HUES64 (cell line): ENCODE results near the gene TMEM39A.

Source experiments
- H3K27ac ChIP-seq: 2 replicates; pipeline ENCODE4 v1.7.0; 2013; ENCODE audit warnings: low read depth, low read length, inconsistent platforms
- H3K27me3 ChIP-seq: 2 replicates; pipeline ENCODE4 v1.6.1; 2013; ENCODE audit warnings: mild to moderate bottlenecking, low read length; ENCODE audit not compliant: insufficient read depth
- H3K36me3 ChIP-seq: 2 replicates; pipeline ENCODE4 v1.6.1; 2013; ENCODE audit warnings: mild to moderate bottlenecking, low read length; ENCODE audit not compliant: insufficient read depth
- H3K4me1 ChIP-seq: 2 replicates; pipeline ENCODE4 v1.6.1; 2013; ENCODE audit warnings: mild to moderate bottlenecking, low read length, moderate library complexity; ENCODE audit not compliant: insufficient read depth
- H3K4me3 ChIP-seq: 2 replicates; pipeline ENCODE4 v1.5.1; 2013; ENCODE audit warnings: mild to moderate bottlenecking, low read length, moderate library complexity
- H3K9ac ChIP-seq: 2 replicates; pipeline ENCODE4 v1.6.1; 2013; ENCODE audit warnings: mild to moderate bottlenecking, low read depth, low read length
- H3K9me3 ChIP-seq: 2 replicates; pipeline ENCODE4 v1.6.1; 2013; ENCODE audit warnings: low read depth, low read length; ENCODE audit not compliant: insufficient read depth
- WGBS: fragments of 150-250, 120-280 bp; methylation state at CpG from one replicate; pipeline ENCODE4 v1.1.7; 2013; ENCODE audit warnings: missing lambda C conversion rate; 5-methylcytosine and 5-hydroxymethylcytosine counted together

The TMEM39A gene

DNA sequence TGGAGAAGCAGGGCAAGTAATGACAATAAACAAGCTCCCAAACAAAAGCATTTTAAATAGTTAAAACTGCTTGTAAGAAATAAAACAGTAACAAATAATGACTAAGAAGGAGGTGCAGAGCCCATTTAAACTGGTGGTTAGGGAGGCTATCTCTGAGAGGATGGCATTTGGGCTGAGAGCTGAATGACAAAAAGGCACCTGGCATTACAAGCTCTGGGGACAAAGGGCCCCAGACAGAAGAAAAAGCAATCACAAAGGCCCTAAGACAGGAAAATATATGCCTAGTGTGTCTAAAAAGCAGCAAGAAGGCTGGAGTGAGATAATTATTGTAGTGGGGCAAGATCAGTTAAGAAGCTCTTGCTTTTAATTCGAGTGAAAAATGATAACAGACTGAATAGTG is 9.6 kb downstream of the TMEM39A start:
- no peaks in the 10 kb centered on the region for H3K9me3 ChIP-seq

DNA sequence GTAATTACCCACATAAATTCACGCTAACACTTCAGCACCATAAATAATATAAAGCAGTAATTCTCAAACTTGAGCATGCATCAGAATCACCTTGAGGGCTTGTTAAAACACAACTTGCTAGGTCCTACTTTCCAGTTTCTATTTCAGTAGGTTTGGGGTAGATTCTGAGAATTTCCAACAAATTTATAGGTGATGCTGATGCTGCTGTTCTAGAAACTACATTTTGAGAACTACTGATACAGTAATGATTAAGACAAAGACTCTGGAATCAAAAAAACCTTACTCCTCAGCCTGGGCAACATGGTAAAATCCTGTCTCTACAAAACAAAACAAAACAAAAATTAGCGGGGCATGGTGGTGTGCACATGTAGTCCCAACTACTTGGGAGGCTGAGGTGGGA is 18.8 kb downstream of the TMEM39A start:
- Histone ChIP-seq H3K27ac (no peak overlapping the region), H3K4me3 (no peak overlapping the region), H3K27me3 (no peaks in the 10 kb centered on the region), H3K9ac (no peak overlapping the region), H3K4me1 (no peaks in the 10 kb centered on the region), H3K9me3 (no peaks in the 10 kb centered on the region), H3K36me3 (peaks cover 85% of the 10 kb centered on the region)
- 96% methylated on average over 2 of the region's 2 CpGs for WGBS

More for the DNA sequence above, 9.6 kb downstream of the TMEM39A start:
- H3K36me3 ChIP-seq: peaks cover 98% of the 10 kb centered on the region
- H3K4me1 ChIP-seq: no peaks in the 10 kb centered on the region
- H3K27me3 ChIP-seq: no peaks in the 10 kb centered on the region
- no peak overlapping the region for H3K9ac ChIP-seq
- WGBS: 85% methylated on average over 1 of the region's 1 CpG
- H3K4me3 ChIP-seq: no peak overlapping the region
- no peak overlapping the region for H3K27ac ChIP-seq

DNA sequence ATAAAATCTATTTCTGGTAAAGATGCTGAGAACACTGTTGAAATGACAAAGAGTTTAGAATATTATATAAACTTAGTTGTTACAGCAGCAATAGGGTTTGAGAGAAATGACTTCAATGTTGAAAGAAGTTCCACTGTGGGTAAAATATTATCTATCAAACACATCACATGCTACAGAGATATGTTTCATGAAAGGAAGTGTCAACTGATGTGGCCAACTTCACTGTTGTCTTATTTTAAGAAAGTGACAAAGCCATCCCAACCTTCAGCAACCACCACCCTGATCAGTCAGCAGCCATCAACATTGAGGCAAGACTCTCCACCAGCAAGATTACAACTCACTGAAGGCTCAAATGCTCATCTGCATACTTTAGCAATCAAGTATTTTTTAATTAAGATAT is 20.2 kb downstream of the TMEM39A start:
- H3K4me3 ChIP-seq: no peak overlapping the region
- no peak overlapping the region for H3K27ac ChIP-seq
- H3K9ac ChIP-seq: no peak overlapping the region
- H3K27me3 ChIP-seq: no peaks in the 10 kb centered on the region
- H3K4me1 ChIP-seq: no peaks in the 10 kb centered on the region
- peaks cover 78% of the 10 kb centered on the region for H3K36me3 ChIP-seq
- no peaks in the 10 kb centered on the region for H3K9me3 ChIP-seq

DNA sequence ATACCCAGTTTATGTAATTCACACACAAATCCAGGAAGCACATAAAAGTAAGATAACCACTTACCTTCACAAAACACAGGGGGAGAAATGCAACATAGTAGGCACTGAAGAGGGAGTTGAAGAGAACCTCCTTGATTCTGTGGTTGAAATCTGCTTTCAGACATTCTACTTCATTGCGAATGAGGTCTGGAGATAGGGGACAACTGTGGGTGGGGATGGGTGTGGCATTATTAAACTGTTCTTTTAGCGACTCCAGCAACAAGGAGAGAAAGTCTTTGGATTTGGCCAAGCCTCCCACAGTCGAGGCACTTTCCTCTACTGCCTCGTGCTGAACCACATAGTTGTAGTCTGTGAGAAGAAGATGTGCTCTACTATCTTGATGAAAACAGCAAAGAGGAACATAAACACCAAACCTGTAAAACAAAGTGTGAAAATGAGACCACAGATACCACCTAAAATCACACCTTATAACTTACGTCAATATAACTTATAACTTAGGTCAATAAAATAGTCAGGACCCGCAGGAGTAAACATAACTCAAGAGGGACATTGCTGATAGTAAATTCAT is 25.6 kb downstream of the TMEM39A start:
- no peaks in the 10 kb centered on the region for H3K27me3 ChIP-seq
- H3K9me3 ChIP-seq: no peaks in the 10 kb centered on the region
- H3K4me1 ChIP-seq: no peaks in the 10 kb centered on the region
- H3K4me3 ChIP-seq: no peak overlapping the region
- peaks cover 82% of the 10 kb centered on the region for H3K36me3 ChIP-seq
- H3K9ac ChIP-seq: no peak overlapping the region
- 96% methylated on average over 6 of the region's 6 CpGs for WGBS
- no peak overlapping the region for H3K27ac ChIP-seq

DNA sequence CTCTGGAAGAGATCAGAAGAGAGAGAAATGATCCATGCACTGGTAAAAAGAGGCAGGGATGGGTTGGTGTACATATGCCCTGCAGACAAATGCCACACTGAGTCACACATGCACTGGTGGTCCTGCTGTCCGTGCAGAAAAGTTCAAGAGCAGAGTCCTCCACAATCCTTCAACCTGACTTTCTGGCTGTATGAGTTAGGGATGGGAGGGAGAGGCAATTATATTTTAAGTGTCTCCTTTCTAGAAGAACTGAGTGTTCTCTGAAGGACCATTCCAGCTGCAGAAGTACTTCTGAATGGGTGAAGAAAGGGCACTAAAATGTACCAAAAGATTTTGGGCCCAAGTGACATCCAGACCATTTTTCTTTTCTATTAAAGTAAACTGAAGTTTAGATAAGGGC is 26.4 kb downstream of the TMEM39A start:
- H3K27me3 ChIP-seq: no peaks in the 10 kb centered on the region
- H3K9me3 ChIP-seq: no peaks in the 10 kb centered on the region
- H3K4me1 ChIP-seq: no peaks in the 10 kb centered on the region
- H3K36me3 ChIP-seq: peaks cover 84% of the 10 kb centered on the region
- no peak overlapping the region for H3K9ac ChIP-seq
- no peak overlapping the region for H3K4me3 ChIP-seq
- 100% methylated on average over 1 of the region's 1 CpG for WGBS
- H3K27ac ChIP-seq: no peak overlapping the region

DNA sequence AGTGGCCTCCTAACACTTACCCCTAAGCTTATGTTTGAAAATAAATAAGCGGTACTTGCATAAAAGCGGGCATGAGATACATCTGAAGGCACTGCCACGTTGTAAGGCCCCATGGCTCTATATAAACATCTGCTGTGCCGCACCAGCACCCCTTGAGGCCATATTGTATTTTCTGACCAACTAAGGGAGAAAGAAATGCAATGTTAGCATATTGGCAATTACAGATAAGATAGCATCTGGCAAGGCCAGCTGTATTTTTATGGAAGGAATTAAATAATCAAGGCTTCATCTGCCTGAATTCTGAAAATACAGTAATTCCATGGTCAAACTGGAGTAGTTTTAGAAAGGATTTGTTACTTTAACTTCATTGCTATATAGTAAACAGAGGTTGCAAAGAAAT is 28.7 kb downstream of the TMEM39A start:
- Histone ChIP-seq H3K4me1 (no peaks in the 10 kb centered on the region), H3K9me3 (peaks cover 12% of the 10 kb centered on the region; the same call in 1 of the 2 replicates), H3K36me3 (peaks cover 91% of the 10 kb centered on the region), H3K27ac (no peak overlapping the region), H3K9ac (no peak overlapping the region), H3K27me3 (no peaks in the 10 kb centered on the region), H3K4me3 (no peak overlapping the region)
- WGBS: 97% methylated on average over 4 of the region's 4 CpGs

DNA sequence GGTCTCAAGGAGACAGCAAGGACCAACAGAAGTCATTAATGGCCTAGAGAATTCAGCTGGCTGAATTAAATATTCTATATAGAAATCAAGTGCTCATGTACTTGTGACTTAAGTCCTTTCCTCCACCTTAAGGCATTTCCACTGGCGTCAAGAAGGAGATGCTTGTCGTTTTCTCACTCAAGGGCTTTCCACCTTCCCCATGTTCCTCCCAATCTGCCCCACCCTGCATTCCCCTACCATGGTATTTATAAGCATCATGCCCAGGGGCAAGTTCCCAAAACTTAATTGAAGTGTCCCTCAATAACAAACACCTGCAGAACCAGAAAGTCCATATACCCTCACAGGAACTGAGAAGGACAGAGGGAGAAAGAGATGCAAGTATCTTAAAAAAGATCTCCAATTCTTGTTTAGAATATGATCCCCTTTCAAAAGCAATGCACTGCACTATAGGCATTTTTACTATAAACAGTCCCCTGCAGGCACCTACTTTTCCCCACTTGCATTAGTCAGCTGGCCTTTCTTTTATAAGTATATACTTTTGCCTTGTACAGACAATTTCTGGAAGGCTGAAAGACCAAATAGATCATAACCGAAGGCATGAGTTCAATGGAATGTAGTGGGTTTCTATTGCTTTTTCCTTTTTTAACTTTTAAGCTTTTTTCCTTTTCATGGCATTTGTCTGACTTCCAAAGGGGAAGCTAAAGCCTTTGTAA is 29.6 kb downstream of the TMEM39A start:
- Histone ChIP-seq H3K27ac (no peak overlapping the region), H3K36me3 (peaks cover 99% of the 10 kb centered on the region), H3K9me3 (peaks cover 21% of the 10 kb centered on the region), H3K27me3 (no peaks in the 10 kb centered on the region), H3K4me1 (no peaks in the 10 kb centered on the region), H3K4me3 (no peak overlapping the region), H3K9ac (no peak overlapping the region)
- WGBS: 97% methylated on average over 3 of the region's 3 CpGs

DNA sequence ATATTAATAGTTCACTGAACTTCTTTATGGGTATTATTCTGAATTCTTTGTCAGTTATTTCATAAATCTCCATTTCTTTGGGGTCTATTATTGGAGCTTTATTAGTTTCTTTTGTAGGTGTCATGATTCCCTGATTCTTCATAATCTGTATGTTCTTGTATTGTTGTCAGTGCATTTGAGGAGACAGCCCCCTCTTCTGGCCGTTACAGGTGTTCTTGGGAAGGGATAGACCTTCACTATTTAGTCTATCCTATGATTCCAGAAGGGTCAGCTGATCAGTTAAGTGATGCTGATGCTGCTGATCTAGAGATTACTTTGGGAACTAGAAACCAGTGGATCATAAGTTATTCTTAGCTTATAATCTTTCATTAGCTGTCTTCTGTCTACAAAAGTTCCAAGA is 34.9 kb downstream of the TMEM39A start:
- Histone ChIP-seq H3K9me3 (peaks cover 63% of the 10 kb centered on the region), H3K4me1 (no peaks in the 10 kb centered on the region), H3K4me3 (no peak overlapping the region), H3K9ac (no peak overlapping the region), H3K27ac (no peak overlapping the region), H3K27me3 (no peaks in the 10 kb centered on the region), H3K36me3 (peaks cover 63% of the 10 kb centered on the region)
- WGBS: 90% methylated on average over 1 of the region's 1 CpG

DNA sequence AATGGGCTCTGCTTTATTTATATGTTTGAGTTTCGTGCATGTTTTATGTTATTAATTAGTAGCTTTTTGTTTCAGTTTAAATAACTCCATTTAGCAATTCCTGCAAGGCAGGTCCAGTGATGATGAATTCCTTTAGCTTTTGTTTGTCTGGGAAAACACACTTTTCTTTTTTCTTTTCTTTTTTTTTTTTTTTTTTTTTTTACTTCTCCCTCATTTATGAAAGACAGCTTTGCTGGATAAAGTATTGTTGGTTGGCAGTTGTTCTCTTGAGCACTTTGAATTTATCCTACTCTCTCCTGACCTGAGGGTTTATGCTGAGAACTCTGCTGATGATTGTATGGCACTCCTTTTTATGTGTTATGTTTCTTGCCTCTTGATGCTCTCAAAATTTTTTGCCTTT is 35.7 kb downstream of the TMEM39A start:
- Histone ChIP-seq H3K9me3 (peaks cover 63% of the 10 kb centered on the region), H3K36me3 (peaks cover 55% of the 10 kb centered on the region), H3K27me3 (no peaks in the 10 kb centered on the region), H3K9ac (no peak overlapping the region), H3K4me3 (no peak overlapping the region), H3K4me1 (no peaks in the 10 kb centered on the region), H3K27ac (no peak overlapping the region)
- no CpG with 5 or more reads among the region's 1 CpG for WGBS

DNA sequence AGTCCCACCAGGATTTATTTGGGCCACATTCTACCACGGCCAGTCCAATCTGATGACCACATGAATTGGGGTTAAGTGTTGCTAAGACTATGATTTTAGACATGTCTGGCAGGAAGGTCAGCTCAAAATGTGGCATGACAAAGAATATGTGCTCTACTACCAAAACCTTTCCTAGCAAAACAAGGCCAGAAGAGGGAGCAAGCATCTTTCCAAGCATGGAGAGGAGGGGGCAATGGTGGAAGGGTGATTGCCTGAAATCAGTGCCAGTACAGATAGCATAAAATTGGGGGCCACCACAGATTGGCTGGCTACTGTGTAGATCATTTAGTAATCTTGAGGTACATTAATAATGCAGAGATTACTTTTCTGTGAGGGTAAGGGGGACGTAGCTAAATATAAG is 43.2 kb downstream of the TMEM39A start:
- Histone ChIP-seq H3K27ac (no peak overlapping the region), H3K4me1 (no peaks in the 10 kb centered on the region), H3K4me3 (no peak overlapping the region), H3K36me3 (no peaks in the 10 kb centered on the region), H3K9ac (no peak overlapping the region), H3K27me3 (no peaks in the 10 kb centered on the region), H3K9me3 (peaks cover 6% of the 10 kb centered on the region)
- 36% methylated on average over 2 of the region's 2 CpGs for WGBS

DNA sequence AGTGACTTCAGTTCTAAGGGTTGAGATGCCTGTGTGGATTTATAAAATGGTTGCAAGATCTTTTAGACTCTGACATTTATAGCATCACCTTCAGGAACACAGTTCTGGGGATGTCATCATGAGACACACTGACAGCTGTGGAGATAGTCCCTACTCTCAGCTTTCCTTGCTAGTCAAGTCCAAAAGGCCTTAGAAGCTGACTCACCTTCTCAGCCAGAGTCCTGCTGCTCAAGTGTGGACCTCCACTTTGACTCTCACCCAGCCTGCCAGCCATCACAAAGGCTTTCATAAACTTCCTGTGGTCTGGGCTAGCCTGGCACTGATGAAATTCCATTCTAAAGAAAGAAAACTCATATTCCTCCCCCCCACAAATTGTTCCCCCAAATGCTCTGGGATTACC is 44.8 kb downstream of the TMEM39A start:
- Histone ChIP-seq H3K4me1 (no peaks in the 10 kb centered on the region), H3K27me3 (no peaks in the 10 kb centered on the region), H3K36me3 (0 out of 2 replicates have a peak, but pooled peaks cover 3% of the 10 kb centered on the region), H3K9me3 (no peaks in the 10 kb centered on the region), H3K9ac (no peak overlapping the region), H3K27ac (no peak overlapping the region), H3K4me3 (no peak overlapping the region)
